Upper lobe of left lung (tissue), 6 donors: Measurements from ENCODE around the gene MLNR. TPM values are rescaled to one million over a fixed set of nuclear protein-coding genes. Genes with fewer than 3 reads are reported as not detected.

Source experiments
- ATAC-seq, 2 donors: fragments of 200-7000 bp; cut with Tn5 transposase; one replicate each; pipeline ENCODE4 v1.9.1; 2022; ENCODE audit warnings: mild to moderate bottlenecking in 2 of 2, moderate library complexity in 2 of 2; ENCODE audit not compliant: low FRiP score in 2 of 2
- DNase-seq, 2 donors: peaks; one replicate each; pipeline ENCODE4 v3.0.0-alpha.2; 2019 to 2020
- H3K27ac ChIP-seq, 4 donors: fragments of 200-600 bp; sonication (generic); one replicate each; pipeline ENCODE4 v1.5.1; 2016 to 2019
- H3K27me3 ChIP-seq, 4 donors: fragments of 200-600 bp; sonication (generic); one replicate each; pipeline ENCODE4 v1.5.1; 2017 to 2019
- H3K36me3 ChIP-seq, 4 donors: fragments of 200-600 bp; sonication (generic); one replicate each; pipeline ENCODE4 v1.5.1; 2016 to 2019
- H3K4me1 ChIP-seq, 4 donors: fragments of 200-600 bp; sonication (generic); one replicate each; pipeline ENCODE4 v1.5.1; 2018 to 2019
- H3K4me3 ChIP-seq, 4 donors: fragments of 200-600 bp; sonication (generic); one replicate each; pipeline ENCODE4 v1.5.1; 2017 to 2019; ENCODE audit warnings: mild to moderate bottlenecking in 2 of 4, moderate library complexity in 1 of 4
- H3K9me3 ChIP-seq, 4 donors: fragments of 200-600 bp; sonication (generic); one replicate each; pipeline ENCODE4 v1.5.1; 2018 to 2019
- EP300 ChIP-seq, 4 donors: sonication (generic); formaldehyde crosslinking; IDR thresholded peaks; one replicate each; pipeline ENCODE4 v1.5.1; 2017; ENCODE audit warnings: antibody characterized with exemption in 4 of 4, control low read depth in 2 of 4
- POLR2A ChIP-seq, 4 donors: fragments of 450-650 bp; IDR thresholded peaks; one replicate each; pipeline ENCODE4 v1.5.1; 2016 to 2017; ENCODE audit warnings: antibody characterized with exemption in 4 of 4, mild to moderate bottlenecking in 2 of 4
- POLR2AphosphoS5 ChIP-seq, 2 donors: sonication (generic); formaldehyde crosslinking; IDR thresholded peaks; one replicate each; pipeline ENCODE4 v1.5.1; 2017; ENCODE audit warnings: antibody characterized with exemption in 2 of 2
- WGBS, 2 donors: methylation state at CpG; one replicate each; pipeline ENCODE4 v1.1.5; 2017 to 2018; 5-methylcytosine and 5-hydroxymethylcytosine counted together
- total RNA-seq, 6 donors: library from RNA; depleted of rRNA in 4 of 6; stranded (reverse); fragments of >200 nt in 4 of 6; gene quantifications; one replicate each; pipeline versions ENCODE4 v1.1.0 to v1.2.1, GENCODE V29; 2016 to 2021
- TF ChIP-seq, protein P1 (sequence below), 6 experiments: fragments of 450-650 bp in 4 of 6; fragments of 200-600 bp in 2 of 6; sonication (generic) in 2 of 6; IDR thresholded peaks; one replicate each; pipeline ENCODE4 v1.5.1; 2016 to 2019; ENCODE audit warnings: antibody characterized with exemption in 6 of 6
- donor health status: DM: no; HTN: no; CAD: no; lungs with moderate emphysema.
- donor health status: DM: no; HTN: yes; CAD: no; lungs with severe emphysema.

MLNR gene
- total RNA-seq, 6 donors from 2014 or later, result 0.30 to 0.49 TPM; not detected in 4

GRCh38 chr13:49238621-49239020 is 18.5 kb downstream of the MLNR start:
- H3K4me3 ChIP-seq, result no peak overlapping the region
- no peak overlapping the region for H3K27ac ChIP-seq
- TF ChIP-seq, protein P1, sequence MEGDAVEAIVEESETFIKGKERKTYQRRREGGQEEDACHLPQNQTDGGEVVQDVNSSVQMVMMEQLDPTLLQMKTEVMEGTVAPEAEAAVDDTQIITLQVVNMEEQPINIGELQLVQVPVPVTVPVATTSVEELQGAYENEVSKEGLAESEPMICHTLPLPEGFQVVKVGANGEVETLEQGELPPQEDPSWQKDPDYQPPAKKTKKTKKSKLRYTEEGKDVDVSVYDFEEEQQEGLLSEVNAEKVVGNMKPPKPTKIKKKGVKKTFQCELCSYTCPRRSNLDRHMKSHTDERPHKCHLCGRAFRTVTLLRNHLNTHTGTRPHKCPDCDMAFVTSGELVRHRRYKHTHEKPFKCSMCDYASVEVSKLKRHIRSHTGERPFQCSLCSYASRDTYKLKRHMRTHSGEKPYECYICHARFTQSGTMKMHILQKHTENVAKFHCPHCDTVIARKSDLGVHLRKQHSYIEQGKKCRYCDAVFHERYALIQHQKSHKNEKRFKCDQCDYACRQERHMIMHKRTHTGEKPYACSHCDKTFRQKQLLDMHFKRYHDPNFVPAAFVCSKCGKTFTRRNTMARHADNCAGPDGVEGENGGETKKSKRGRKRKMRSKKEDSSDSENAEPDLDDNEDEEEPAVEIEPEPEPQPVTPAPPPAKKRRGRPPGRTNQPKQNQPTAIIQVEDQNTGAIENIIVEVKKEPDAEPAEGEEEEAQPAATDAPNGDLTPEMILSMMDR (IDR thresholded peaks at IDR 0.05), result no peak
- TF ChIP-seq EP300 (IDR thresholded peaks at IDR 0.05) (no peak), POLR2A (IDR thresholded peaks at IDR 0.05) (no peak), POLR2AphosphoS5 (IDR thresholded peaks at IDR 0.05) (no peak)
- H3K9me3 ChIP-seq, result no peaks in the 10 kb centered on the region
- no peaks in the 10 kb centered on the region for H3K4me1 ChIP-seq
- WGBS, 2 donors, result 86 to 94% methylated on average over 2 of the region's 2 CpGs
- no peaks in the 10 kb centered on the region for H3K27me3 ChIP-seq
- ATAC-seq (no peak), DNase-seq (no peak)
- H3K36me3 ChIP-seq, result no peaks in the 10 kb centered on the region

DNA sequence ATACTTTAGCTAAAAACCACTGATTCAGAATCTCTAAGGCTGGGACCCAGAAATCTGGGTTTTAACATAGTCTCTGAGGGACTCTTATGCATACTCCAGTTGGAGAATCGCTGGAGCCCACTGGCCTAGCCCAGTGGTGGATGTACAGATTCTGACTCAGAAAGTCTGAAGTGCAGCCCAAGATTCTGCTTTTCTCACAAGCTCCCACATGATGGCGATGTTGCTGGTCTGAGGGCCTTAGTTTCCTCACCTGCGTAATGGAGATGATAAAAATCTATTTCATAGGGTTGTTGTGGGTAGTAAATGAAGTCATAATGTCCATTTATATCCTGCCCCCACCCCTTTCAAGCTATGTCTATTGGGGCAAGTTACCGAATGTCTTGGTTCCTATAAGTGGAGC is 19.9 kb downstream of the MLNR start:
- Histone ChIP-seq H3K27ac (no peak overlapping the region), H3K27me3 (no peaks in the 10 kb centered on the region), H3K4me1 (no peaks in the 10 kb centered on the region), H3K36me3 (no peaks in the 10 kb centered on the region), H3K9me3 (no peaks in the 10 kb centered on the region), H3K4me3 (no peak overlapping the region)
- 45 to 46% methylated on average over 4 of the region's 4 CpGs for whole genome bisulfite sequencing, 2 donors
- DNase-seq (no peak), ATAC-seq (peak in 1 of 2 donors; percentile 73)
- TF ChIP-seq, protein P1 (IDR thresholded peaks at IDR 0.05), result peak in 3 of 6 experiments; percentile 11 to 27 (median 14)
- no peak for TF ChIP-seq POLR2A (IDR thresholded peaks at IDR 0.05)

- Histone ChIP-seq H3K4me1 (no peaks in the 10 kb centered on the region), H3K36me3 (no peaks in the 10 kb centered on the region), H3K27me3 (no peaks in the 10 kb centered on the region), H3K9me3 (no peaks in the 10 kb centered on the region), H3K4me3 (no peak overlapping the region), H3K27ac (no peak overlapping the region)
- WGBS, 2 donors, result 94 to 95% methylated on average over 7 of the region's 7 CpGs
- no peak for DNase-seq
- ATAC-seq, result no peak
- TF ChIP-seq POLR2AphosphoS5 (IDR thresholded peaks at IDR 0.05), result no peak
- TF ChIP-seq, protein P1 (IDR thresholded peaks at IDR 0.05), result no peak
- no peak for TF ChIP-seq EP300 (IDR thresholded peaks at IDR 0.05)
- no peak for TF ChIP-seq POLR2A (IDR thresholded peaks at IDR 0.05)
These were observed 21.2 kb downstream of the MLNR start for GRCh38 chr13:49241296-49241695.

- DNase-seq (no peak), ATAC-seq (no peak)
- no peaks in the 10 kb centered on the region for H3K27me3 ChIP-seq
- TF ChIP-seq EP300 (IDR thresholded peaks at IDR 0.05) (no peak), POLR2A (IDR thresholded peaks at IDR 0.05) (no peak), POLR2AphosphoS5 (IDR thresholded peaks at IDR 0.05) (no peak)
- TF ChIP-seq, protein P1 (IDR thresholded peaks at IDR 0.05), result no peak
- no peaks in the 10 kb centered on the region for H3K36me3 ChIP-seq
- H3K4me1 ChIP-seq, result peaks cover 7 to 24% (median 13%) of the 10 kb centered on the region in 4 donors
- no peak overlapping the region for H3K4me3 ChIP-seq
- no peaks in the 10 kb centered on the region for H3K9me3 ChIP-seq
- no peak overlapping the region for H3K27ac ChIP-seq
These were observed 25.0 kb downstream of the MLNR start for GRCh38 chr13:49245101-49245500.

DNA sequence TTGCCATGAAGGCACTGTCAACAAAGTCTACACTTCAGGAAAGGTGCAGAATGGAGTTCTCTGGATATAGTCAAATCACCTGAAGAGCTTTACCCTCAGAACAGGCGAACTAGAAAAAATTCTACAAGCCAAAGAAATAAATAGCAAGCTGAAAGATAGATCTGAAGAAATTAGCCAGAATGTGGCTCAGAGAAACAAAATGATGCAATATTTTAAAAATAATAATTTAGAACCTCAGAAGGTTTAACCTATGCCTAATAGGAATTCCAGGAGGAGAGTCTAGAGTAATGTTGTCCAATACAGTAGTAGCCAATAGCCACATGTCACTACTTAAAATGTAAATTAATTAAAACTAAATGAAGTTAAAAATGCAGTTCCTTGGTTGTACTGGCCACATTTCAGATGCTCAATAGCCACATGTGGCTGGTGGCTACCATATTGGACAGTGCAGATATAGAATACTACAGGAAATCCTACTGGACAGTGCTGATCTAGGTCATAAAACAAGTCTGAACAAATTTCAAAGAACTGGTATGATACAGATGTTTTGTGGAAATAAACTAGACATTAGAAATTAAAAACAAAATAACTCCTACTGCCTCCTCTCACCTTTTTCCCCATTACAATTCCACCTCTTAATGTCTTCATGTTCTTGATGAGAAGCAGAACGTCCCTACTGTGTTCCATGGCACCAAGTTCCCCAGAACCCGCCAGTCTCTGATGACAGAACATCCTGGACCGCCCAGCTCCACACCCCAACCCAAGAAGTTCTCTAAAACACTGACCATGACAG is 26.9 kb downstream of the MLNR start:
- H3K4me3 ChIP-seq, result peak overlapping the region; percentile 66 to 90 (median 82)
- no peaks in the 10 kb centered on the region for H3K27me3 ChIP-seq
- TF ChIP-seq POLR2A (IDR thresholded peaks at IDR 0.05) (no peak), EP300 (IDR thresholded peaks at IDR 0.05) (no peak), POLR2AphosphoS5 (IDR thresholded peaks at IDR 0.05) (no peak)
- TF ChIP-seq, protein P1 (IDR thresholded peaks at IDR 0.05), result no peak
- 26% methylated on average over 4 of the region's 4 CpGs for WGBS, 2 donors
- peaks cover 7 to 28% (median 20%) of the 10 kb centered on the region in 4 donors for H3K4me1 ChIP-seq
- H3K36me3 ChIP-seq, result no peaks in the 10 kb centered on the region
- no peak for DNase-seq
- peak; percentile 87 to 89 for ATAC-seq
- H3K27ac ChIP-seq, result peak overlapping the region; percentile 89 to 97 (median 94)
- H3K9me3 ChIP-seq, result no peaks in the 10 kb centered on the region
